ENCODE results near the gene FCAMR.
"Not testable (repeated sequence)": the region's sequence is repeated elsewhere in the genome, so short reads cannot be mapped to it uniquely, and the experiment has no call there.

The FCAMR gene

DNA sequence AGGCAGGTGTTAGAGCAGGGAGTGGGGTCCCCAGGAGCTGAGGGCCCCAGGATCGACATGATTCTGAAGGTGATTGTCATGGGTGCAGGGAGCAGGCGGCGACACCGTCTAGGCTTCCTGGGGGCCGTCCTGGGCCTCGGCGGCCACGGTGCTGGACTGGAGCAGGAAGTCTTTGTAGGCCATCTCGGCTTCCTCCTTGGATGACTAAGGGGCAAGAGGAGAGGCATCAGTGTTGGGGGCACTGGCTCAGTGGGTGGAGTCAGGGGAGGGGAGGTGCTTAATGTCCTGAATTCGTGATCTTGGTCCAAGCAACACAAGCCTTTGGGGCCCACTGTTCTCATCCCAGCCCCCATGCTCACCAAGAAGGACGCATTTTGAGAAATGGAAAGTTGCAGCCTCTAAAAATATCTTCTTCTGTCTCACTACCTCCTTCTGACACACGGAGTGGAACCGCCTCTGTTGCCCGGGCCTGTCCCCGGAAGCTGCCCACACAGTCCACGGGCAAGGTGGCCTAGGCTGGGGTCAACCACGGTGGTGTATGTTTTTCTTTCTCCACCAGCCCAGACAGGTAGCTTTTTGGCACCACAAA lies 40.0 kb downstream of the FCAMR start:
- DNase-seq, result no peak

DNA sequence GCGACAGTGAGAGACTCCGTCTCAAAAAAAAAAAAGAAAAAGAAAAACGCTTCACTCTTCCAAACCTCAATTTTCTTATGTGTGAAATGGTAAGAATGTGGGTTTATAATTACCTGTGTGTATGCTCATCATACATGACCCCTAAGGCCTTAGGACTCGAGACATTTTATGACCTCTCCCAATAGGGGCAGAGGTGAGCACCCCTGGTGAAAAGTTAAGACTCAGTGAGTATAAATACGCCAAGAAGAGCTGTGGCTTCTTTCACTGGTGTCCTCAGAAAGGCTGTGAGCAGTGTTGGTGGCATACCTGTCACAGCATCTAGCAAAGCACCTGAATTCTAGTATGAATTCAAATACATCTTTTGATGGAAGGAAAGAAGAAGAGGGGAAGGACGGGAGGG lies 40.7 kb downstream of the FCAMR start:
- DNase-seq, result no peak

DNA sequence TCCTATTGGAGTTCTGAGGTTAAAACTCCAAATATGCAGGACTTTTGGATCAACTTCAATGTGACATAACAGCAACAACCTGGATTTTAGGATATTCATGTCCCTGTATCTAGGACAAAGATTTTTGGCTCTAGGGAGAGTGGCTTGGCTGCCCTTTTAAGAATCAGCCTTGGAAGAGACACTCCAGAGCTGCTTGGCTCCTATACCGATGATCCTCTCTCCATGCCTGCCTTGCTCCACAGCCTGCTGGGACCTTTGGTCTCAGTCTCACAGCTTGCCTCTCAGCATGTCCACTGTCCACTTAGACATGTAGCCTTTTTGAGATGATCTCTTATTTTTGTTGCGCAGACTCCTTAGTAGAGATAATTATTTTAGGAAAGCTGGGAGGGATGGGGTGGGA lies 44.0 kb downstream of the FCAMR start:
- no peak for DNase-seq

DNA sequence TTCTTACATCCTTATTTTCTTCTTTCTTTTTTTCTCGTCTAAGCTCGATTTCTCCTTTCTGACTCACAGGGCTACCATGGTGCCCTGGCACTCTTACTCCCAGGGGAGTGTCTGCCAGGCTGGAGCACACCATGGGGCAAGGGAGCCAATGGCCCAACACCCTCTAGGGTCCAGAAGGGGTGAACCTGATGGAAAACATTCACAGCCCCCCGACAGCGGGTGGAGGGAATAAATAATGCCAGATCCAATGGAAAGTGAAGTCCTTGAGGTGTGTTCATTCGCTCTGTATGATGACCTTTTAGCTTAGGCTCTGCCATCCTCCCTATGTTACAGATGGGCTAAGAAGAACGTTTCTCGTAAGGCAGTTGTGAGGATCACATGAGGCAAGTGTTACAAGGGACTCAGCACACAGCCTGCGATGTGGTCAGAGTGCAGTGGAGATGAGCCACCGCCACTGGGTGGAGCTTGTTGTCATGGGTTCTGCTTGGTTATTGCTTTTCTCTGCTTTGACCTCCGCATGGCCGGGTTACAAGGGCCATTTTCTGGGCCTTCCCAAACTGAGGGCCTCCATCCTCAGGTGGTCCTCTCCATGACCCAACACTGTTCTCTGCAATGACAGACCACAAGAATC lies 45.0 kb downstream of the FCAMR start:
- DNase-seq, result peak; percentile 39

DNA sequence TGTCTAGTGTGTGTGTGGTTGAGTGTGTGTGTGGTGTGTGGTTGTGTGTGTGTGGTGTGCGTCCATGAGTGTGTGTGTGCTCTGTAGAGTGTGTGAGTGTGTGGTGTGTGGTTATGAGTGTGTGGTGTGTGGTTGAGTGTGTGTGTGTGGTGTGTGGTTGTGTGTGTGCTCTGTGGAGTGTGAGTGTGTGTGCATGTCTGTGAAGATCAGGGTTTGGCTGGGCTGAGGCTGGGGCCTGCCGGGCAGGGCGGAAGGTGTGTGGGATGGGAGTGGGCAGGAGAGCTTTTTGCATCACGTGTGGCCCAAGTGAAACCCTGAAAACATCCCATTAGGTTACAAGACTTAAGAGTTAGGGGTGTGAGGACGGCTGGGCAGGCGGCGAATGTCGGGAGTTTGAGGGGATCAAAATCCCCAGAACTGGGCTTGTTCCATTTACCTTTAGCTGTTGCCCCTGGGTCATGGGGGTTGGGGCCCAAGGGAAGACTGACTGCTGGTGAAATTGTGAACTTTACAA lies 45.6 kb downstream of the FCAMR start:
- no peak for DNase-seq

DNA sequence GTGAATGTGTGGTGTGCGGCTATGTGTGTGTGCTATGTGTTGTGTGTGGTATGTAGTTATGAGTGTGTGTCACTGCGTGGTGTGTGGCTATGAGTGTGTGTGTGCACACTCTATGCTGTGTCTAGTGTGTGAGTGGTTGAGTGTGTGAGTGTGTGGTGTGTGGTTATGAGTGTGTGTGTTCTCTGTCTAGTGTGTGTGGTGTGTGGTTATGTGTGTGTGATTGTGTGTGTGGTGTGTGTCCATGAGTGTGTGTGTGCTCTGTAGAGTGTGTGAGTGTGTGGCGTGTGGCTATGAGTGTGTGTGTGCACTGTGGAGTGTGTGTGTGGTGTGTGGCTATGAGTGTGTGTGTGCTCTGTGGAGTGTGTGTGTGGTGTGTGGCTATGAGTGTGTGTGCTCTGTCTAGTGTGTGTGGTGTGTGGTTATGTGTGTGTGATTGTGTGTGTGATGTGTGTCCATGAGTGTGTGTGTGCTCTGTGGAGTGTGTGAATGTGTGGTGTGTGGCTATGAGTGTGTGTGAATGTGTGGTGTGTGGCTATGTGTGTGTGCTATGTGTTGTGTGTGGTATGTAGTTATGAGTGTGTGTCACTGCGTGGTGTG lies 46.2 kb downstream of the FCAMR start:
- not testable (repeated sequence) for DNase-seq

DNA sequence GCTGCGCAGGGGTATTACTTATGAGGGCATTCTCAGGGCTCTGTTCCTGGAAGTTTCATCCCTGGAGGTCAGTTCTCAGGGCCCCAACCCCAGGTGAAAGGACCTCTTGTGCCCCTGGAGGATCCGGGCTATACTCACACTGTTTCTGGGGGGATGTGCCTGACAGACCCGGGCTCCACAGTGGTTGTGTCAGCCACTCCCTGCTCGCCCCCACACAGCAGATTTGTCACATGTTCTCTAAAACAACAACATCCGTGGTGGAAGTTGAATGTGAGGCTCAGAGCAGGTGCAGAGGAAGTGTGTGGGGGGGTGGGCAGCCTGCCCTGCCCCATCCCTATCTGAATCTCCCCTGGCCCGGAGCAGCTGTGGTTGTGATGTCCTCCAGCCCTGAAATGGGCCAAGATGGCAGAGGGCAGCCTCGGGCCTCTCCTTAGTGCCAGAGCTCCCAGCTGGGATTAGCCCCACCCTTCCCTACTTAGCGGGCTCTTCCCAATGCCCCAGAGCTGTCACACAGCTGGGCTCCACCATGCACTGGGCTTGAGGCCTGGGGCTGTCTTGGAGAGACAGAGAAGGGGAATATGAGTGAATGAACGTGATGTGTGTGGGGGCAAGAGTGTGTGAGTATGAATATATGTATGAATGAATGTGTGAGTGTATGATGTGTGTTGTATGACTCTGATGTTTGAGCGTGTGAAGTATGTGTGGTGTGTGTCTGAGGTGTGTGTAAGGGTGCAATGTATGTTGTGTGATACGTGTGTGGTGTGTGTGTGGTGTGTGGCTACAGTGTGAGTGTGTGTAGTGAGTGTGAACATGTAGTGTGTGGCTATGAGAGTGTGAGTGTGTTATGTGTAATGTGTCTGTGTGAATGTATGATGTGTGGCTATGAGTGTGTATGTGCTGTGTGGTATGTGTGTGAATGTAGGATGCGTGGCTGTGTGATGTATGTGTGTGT lies 47.0 kb downstream of the FCAMR start:
- DNase-seq, result peak; percentile 65

DNA sequence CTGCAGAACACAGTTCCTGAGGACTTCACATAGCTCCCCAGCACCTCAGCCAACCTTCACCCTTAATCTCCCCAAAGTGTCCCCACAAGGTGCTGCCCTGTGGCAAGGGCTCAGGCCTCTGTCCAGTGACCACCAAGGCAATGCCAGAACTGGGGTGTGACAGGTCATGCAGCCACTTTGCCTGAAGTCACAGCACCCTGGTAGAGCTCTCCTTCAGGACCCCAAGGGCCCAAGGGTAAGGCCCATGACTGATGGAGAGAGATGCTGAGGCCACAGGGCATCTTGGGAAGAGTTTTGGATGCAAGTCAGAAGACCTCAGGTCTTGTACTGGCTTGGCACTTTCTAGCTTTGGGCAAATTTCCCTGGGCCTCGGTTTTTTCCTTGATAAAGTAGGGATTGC lies 47.7 kb downstream of the FCAMR start:
- DNase-seq, result no peak

DNA sequence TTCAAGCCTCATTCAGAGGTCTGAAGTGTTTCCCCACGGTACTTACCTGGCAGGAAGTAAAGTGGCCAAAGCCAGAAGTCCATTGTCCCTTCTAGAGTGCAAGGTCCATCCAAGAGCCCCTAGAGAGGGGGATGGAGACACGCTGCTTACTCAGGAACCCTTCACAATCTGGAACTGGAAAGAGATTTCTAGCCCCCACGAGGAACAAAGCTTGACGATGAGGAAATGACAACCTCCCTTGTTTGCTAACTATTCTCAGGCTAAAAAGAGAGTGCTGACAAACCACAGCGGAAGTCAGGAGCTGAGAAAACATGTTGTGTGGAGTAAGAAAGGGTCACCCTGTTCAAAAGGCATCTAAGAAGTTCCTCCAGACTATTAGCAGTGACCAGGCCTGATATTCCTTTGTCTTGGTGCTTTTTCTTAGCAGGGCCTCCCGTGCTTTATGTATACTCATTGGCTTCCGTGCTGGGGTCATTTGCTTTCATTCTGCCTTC lies 48.4 kb downstream of the FCAMR start, which contains the start of gene FCMR:
TSS of gene FCMR (minus strand) at position 170 of the 494 bp plus-strand sequence. CDS start at position 83, 87 bp downstream.
- no peak for DNase-seq

DNA sequence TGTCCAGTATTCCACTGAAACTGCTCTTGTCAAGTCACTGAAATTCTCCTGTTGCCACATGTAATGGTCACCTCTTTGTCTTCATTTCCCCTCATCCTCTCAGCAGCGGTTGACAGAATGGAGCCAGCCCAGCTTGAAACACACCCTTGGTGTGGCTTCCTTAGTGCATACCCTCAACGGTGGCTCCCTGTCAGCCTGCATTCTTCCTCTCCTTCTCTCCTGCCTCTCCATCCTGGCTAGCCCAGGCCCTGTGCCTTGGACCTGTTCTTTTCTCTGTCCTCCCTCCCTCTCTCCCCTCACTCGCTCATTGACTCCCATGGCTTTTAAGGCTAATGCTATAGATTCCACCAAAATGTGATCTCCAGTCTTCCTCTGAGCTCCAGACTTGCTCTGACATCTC lies 52.2 kb downstream of the FCAMR start:
- DNase-seq, result no peak

DNA sequence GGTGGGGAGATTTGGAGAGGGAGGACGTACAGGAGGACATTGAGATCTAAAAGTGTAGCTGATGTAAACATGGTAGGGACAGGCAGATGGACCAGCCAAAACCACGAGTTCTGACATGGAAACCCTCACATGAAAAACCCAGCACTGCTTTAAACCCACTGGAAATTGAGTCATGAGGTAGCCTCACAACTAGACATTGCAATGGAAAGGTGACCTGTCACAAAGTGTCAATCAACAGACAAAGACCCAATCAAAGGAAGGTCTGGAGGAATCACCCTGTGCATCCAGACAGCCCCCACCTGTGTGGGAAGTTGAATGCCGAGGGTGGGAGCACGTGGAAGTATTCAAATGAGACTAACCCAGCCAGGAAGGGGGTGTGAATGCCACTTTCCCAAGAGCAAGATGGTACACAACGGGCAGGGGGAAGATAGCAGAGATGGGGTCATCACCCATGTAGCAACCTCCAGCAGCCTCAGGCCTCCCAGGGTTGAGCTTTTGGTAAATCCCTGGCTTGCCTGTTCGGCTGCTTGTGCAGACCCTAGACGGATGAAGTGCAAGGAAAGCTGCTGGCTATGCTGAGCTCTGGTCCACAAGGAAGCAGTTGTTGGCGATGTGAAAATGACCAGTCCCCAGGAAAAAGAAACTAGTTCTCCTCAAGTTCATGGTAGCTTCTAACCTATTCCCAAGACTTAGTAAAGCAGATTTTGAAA lies 54.1 kb downstream of the FCAMR start:
- no peak for DNase-seq

DNA sequence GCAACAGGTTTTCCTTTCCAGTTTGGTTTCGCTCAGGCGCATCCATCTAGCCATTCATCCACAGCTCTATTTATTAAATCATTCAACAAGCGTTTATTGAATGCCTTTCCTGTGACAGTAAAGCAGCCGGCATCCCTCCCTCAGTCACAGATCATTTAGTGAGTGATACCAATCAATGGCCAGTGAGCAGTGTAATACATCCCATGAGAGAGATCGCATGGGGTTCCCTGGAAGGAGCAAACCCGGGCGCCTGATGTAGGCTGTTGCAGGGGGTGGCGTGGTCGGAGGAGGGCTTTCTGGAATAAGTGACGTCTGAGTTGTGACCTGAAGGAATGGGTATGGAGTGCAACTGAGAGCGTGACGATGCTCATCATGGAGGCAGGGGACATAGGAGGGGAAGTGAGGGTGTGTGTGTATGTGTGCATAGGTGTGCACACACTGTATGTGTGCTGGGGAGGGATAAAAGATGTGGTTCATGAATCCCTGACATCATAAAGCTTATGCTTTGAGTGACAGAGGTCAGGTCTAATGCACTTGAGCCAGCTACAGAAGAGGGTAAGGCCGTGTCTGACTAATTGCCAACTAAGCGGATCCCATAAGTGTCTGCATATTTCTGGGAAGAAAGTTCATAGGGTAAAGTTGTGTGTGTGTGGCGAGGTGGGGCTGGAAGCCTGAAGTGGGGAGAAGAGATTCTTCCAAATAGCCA lies 55.1 kb downstream of the FCAMR start:
- DNase-seq, result no peak

DNA sequence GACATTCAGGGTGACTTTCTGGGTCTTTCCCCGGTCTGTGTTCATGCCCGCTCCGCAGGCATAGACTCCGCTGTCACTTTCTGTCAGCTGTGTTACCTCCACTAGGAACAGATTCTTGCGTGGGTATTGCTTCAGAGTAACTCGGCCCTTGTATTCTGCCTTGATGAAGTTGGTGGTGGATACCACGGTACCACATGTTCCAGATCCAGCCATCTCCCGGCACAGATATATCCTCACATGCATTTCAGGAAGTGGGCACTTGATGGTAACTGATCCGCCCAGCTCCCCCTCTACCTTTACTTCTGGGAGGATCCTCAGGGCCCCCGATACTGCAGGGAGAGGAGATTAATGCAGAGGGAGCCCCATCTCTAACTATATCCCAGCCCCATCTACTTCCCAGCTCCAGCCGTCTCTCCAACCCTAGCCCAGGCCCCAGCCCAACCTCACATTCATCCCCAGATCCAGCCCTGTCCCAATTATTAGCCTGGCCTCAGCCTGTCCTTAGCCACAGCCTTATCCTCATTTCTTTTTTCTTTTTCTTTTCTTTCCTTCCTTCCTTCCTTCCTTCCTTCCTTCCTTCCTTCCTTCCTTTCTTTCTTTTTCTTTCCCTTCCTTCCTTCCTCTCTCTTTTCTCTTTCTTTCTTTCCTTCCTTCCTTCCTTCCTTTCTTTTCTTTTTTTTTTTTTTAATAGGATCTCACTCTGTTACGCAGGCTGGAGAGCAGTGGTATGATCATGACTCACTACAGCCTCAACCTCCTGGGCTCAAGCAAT lies 56.3 kb downstream of the FCAMR start:
- no peak for DNase-seq

DNA sequence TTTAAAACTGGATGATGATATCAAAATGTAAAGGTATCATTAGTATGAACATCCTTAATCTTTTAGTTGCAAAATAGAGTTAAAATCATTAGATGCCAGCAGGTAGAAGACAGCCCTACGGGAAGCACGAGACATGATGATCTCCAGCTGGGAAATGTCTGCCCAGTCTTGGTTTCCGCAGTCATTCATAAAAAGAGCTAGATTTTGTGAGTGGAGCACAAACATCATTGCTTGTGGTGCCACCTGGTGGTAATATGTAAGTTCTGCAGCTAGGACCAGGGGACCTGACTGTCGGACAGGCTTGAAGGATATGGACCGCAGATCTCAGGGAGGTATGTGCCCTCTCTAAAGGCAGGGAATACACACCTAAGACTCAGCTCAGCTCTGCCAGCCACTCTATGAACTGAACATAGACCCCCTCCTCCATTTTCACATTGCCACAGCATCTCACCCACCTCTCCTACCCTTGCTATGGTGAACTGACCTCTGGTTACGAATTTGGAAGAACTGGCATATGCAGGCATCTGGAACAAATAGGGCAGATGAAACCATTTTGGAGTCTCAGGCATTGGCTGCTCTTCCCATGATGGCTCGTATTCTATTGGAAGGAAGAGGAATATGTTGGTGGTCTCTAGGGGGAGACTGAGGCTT lies 57.7 kb downstream of the FCAMR start:
- DNase-seq, result peak; percentile 47

DNA sequence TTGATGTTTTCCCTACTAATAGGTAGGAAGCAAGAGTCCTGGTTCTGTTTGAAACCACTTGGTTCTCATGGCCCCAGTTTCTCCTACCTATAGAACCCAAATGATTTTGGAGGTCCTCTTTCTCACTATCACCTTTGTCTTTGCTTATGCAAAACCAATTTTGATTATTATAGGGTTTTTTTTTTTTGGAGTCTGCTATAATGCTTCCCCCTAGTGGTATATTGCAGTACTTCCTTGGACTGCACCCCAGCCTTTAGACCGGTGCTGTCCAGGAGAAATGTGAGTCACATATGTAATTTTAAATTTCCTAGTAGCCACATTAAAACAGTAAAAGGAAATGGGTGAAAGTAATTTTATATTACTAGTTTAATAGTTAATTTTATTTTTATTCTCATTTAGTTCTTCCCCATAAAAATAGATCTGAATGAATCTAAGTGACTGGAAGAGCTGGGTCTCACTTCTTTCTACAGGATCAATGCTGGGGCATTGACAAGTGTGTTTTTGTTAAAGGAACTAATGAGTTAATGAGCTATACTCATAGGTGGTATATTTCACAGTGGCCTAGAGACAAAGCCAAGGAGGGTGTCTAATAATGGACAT lies 59.1 kb downstream of the FCAMR start:
- no peak for DNase-seq

DNA sequence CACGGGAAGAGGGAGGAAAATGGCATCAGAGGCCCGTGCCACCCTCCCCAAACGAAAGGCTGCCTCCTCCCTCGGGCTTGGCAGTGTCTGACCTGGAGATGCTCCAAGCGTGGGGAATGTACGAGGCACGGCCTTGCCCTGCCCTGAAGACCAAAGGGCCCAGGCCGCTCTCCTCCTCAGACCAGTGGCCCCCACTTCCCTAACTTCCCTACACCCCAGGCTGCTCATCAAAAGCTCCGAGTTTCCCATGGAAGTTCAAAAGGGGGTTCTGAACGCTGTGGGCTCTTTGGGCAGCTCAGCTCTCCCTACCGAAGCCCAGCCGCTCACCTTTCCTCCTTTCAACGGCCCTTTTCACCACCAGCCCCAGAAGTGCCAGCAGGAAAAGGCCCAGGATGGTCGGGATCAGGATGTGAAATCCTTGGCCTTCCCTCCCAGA lies 60.4 kb downstream of the FCAMR start:
- DNase-seq, result no peak

DNA sequence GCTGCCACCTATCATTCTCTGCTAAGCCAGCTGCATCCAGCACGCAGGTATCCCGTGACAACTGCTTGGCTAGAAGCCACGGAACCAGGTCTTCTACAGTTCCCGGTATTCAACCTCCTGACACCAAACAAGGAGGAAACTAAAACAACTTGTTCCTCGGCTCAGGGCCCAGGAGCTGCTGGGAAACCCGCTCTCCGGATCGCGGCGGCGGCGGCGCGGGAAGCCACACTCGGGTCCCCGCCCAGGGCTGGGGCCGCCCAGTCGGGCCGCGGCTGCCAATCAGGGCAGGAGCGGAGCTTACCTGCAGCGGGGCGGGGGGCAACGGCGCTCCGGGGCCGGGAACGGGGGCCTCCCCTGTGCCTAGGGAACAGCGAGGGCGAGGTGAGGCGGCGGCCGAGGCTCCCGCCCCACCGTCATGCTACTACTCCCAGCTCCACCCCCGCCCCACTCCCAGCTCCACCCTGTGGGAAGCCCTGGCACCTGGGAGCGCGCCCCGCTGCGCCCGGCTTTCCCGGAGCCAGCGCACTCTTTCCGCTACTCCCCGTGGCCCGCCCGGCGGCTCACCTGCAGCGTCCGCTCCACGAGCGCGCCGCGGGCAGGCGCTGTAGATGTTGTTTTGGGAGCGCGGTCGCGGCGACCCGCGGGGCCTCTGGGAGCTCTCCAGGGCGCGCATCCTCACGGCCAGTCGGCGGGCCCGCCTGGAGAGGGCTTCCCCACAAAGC lies 60.9 kb downstream of the FCAMR start:
- peak; percentile 61 for DNase-seq

DNA sequence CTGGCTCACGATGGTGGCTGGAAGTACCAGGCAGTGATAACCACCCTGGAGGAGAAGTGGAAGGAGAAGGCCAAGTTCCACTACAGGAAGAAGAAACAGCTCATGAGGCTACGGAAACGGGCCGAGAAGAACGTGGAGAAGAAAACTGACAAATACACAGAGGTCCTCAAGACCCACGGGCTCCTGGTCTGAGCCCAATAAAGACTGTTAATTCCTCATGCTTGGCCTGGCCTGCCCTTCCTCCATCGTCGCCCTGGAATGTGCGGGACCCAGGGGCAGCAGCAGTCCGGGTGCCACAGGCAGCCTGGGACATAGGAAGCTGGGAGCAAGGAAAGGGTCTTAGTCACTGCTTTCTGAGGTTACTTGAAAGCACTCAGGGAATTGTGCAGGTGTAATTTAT lies 62.2 kb downstream of the FCAMR start:
- no peak for DNase-seq

All from stimulated activated CD4-positive, alpha-beta T cell treated with anti-CD3 and anti-CD28 coated beads, Interleukin-4, amount 100 ng/mL, for 1 hour (primary cell).